Fibroblast of the aortic adventitia (primary cell): ENCODE measurements around the gene DRD1. TPM values are rescaled to one million over a fixed set of nuclear protein-coding genes. Genes with fewer than 3 reads are reported as not detected.
"Not testable (repeated sequence)": the region's sequence is repeated elsewhere in the genome, so short reads cannot be mapped to it uniquely, and the experiment has no call there.

Experiments used
- DNase-seq: peaks from one replicate; pipeline ENCODE4 v3.0.0-alpha.2; 2010; ENCODE audit warnings: low read depth
- H3K4me3 ChIP-seq: 2 replicates; pipeline ENCODE4 v1.5.1; 2011; ENCODE audit warnings: low read depth, mild to moderate bottlenecking, control low read depth, low read length, moderate library complexity
- total RNA-seq: library from RNA; depleted of rRNA; stranded (reverse); fragments of >200 nt; gene quantifications from 2 replicates; pipeline ENCODE4 v1.2.3, GENCODE V29; 2012; ENCODE audit warnings: low replicate concordance
- TF ChIP-seq, protein P1 (sequence below): IDR thresholded peaks from 2 replicates; pipeline ENCODE4 v1.5.1; 2011; ENCODE audit warnings: mild to moderate bottlenecking, low read length, control low read depth, inconsistent platforms; ENCODE audit not compliant: insufficient read depth

Gene DRD1
- total RNA-seq, 1 donor = 0.18 TPM

DNA sequence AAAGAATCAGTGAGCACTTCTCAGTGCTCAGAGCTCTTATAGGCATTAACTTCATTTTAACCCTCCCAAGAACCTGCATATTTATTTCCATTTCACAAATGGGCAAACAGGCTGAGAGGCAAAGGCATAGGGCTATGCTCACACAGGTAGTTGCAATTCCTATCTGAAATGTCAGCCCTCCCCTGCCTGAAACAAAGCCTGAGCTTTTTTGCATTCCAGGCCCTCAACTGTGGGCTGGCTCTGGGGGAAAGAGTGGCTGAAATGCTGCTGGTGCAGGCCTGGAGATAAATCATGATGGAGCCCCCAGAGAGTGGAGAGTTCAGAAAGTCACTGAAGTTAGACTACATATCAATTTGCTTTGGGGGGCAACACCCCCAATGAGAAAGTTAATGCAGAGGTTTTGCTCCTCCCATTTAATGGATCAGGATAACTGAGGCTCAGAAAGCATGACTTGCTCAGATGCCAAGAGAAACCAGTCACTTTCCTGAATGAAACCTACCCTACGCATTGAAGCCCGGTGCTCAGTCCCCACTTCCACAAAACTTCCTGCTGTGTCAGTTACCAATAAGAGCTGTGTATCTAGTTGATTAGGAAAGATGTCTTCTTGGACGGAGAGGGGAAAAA, 5.6 kb downstream of the DRD1 start:
- no peak overlapping the region for H3K4me3 ChIP-seq
- TF ChIP-seq, protein P1, sequence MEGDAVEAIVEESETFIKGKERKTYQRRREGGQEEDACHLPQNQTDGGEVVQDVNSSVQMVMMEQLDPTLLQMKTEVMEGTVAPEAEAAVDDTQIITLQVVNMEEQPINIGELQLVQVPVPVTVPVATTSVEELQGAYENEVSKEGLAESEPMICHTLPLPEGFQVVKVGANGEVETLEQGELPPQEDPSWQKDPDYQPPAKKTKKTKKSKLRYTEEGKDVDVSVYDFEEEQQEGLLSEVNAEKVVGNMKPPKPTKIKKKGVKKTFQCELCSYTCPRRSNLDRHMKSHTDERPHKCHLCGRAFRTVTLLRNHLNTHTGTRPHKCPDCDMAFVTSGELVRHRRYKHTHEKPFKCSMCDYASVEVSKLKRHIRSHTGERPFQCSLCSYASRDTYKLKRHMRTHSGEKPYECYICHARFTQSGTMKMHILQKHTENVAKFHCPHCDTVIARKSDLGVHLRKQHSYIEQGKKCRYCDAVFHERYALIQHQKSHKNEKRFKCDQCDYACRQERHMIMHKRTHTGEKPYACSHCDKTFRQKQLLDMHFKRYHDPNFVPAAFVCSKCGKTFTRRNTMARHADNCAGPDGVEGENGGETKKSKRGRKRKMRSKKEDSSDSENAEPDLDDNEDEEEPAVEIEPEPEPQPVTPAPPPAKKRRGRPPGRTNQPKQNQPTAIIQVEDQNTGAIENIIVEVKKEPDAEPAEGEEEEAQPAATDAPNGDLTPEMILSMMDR = no peak
- no peak for DNase-seq

DNA sequence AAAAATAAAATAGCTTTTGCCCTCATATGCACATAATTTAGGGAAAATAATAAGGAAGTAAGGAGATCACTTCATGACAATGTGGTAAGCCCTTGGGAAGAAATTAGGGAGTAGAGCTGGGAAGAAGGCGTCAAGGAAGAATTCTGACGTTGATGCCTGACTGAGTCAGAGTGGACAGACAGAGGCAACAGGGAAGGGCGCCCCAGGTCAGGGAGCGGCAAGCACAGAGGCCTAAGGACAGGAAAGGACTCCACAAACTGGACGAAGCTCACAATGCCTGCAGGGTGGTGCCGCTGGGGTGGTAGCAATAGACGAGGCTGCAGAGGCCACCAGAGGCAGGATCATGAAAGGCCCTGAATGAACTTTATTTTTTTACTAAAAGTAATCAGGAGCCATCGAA, 7.6 kb downstream of the DRD1 start:
- no peak for DNase-seq
- H3K4me3 ChIP-seq = no peak overlapping the region
- TF ChIP-seq, protein P1 = no peak

DNA sequence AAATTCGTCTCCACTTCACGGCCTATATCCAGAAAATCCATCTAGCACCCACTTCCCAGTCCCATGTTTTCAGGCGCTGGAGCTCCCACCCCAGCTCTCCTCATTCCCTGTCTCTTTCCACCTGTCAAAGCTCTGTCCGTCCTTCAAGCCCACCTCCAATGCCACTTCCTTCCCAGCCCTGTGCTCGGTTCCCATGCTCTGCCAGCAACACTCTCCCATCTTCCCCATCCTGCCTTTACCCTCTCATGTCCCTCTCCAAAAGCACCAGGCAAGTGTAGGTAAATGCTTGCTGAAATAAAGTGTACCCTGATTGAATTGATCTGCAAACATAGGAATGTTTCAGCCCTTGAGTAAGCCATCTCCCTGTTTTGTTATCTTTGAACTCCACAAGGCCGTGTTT, 9.2 kb downstream of the DRD1 start:
- H3K4me3 ChIP-seq = no peak overlapping the region
- no peak for DNase-seq
- TF ChIP-seq, protein P1 = no peak

DNA sequence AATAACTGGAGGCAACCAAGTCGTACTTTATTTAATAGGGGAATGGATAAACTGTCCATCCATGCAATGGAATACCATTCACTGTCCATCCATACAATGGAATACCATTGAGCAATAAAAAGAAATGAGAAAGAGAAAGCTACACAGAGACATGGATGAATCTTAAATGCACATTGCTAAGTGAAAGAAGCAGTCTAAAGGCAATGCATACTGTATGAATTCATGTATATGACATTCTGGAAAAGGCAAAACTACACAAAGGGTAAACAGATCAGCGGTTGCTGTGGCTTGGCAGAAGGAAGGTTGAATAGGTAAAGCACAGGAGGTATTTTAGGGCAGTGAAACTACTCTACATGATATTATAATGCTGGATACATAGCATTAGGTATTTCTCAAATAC, 16.2 kb downstream of the DRD1 start:
- no peak for DNase-seq
- TF ChIP-seq, protein P1 = no peak
- H3K4me3 ChIP-seq = no peak overlapping the region

DNA sequence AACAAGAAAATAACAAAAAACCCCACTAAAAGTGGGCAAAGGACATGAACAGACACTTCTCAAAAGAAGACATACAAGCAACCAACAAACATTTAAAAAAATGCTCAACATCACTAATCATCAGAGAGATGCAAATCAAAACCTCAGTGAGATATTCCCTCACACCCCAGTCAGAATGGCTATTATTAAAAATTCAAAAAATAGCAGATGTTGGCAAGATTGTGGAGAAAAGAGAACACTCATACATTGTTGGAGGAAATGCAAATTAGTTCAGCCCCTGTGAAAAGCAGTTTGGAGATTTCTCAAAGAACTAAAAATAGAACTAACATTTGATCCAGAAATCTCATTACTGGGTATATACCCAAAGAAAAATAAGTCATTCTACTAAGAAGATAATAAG, 19.4 kb downstream of the DRD1 start:
- not testable (repeated sequence) for DNase-seq, H3K4me3 ChIP-seq

DNA sequence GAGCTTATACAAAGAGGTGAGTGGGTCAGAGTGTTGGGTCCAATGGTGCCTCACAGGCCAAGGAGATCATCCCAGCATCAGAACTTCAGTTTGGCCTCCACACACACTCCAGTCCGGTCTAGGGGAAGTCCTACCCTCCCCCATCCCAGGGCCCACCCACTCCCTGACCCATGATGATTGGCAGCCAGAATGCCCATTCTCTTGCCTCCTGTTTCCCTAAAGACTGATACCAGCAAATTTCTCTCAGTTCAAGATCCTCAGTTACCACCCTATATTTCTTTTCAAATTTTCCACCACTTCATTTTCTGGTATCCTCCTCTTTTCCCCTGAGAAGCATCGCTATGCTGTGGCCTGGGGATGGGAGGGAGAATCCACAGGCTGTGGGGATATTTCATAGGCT, 21.9 kb downstream of the DRD1 start:
- DNase-seq = no peak
- no peak overlapping the region for H3K4me3 ChIP-seq
- TF ChIP-seq, protein P1 = no peak

DNA sequence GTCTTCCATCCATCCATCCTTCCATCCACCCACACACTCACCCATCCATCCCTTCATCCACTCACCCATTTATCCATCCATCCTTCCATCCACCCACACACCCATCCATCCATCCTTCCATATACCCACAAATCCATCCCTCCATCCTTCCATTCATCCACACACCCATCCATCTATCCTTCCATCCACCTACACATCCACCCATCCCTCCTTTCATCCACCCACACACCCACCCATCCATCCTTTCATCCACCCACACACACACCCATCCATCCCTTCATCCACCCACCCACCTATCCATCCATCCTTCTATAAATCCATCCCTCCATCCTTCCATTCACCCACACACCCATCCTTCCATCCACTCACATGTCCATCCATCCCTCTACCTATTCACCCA, 23.6 kb downstream of the DRD1 start:
- TF ChIP-seq, protein P1 = no peak
- no peak for DNase-seq
- H3K4me3 ChIP-seq = no peak overlapping the region
